ENCODE results near the gene SUSD6. TPM values are rescaled to one million over a fixed set of nuclear protein-coding genes. Genes with fewer than 3 reads are reported as not detected.
"Not testable (repeated sequence)": the region's sequence is repeated elsewhere in the genome, so short reads cannot be mapped to it uniquely, and the experiment has no call there.

SUSD6 gene
- total RNA-seq, 1 experiment from 2014 or later = 5.9 TPM

DNA sequence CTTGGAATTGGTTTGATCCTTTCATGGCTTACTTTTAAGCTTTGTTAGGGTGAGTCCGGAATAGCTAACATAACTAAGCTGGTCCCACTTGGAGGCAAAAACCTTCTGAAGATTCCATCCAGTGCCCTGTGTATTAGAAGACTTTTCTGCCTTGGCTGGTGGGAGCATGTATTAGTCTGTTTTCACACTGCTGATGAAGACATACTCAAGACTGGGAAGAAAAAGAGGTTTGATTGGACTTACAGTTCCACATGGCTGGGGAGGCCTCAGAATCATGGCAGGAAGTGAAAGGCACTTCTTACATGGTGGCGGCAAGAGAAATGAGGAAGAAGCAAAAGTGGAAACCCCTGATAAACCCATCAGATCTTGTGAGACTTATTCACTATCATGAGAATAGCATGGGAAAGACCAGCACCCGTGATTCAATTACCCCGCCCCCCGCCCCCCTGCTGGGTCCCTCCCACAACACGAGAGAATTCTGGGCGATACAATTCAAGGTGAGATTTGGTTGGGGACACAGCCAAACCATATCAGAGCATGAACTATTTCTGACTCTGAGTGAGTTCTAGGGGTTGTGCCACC lies 30.9 kb downstream of the SUSD6 start:
- DNase-seq, H3K4me1 ChIP-seq: not testable (repeated sequence)

DNA sequence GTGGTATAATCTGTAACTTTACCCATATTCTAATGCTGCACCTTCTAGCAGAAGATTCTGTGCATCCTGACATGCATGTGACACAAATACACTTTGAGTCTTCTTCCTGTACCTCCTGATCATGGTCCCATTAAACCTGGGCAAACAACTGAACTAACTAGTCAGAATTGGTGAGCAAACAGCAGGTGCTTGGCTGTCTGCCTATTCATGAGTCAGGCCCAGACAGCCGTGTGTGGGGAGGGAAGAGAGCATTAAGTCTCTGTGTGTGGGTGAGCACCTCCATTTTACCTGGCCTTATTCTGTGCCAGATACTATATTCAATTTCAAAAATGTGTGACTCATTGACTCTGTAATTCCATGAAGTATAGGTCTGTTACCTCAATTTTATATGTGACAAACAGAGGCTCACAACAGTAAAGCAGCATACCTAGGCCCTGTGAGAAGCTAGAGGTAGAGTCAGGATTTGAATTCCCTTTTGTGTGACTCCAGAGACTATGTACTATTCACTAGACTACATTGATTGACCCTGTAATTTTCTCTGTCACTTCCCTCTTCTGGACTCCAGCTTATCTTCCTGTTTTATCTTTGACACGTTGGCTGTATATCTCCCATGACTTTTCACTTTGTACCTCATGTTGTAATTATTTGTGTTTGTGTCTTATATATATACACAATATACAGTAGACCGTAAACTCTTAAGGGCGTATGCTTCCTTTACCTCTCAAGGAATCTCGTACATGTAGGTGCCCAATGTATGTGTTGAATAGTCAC lies 32.2 kb downstream of the SUSD6 start:
- peaks cover 6% of the 10 kb centered on the region; the same call in 1 of the 2 replicates for H3K9me3 ChIP-seq (replicated peaks)
- H3K36me3 ChIP-seq = no peaks in the 10 kb centered on the region
- no peak overlapping the region for H3K27ac ChIP-seq
- peak; percentile 48 to 72 for DNase-seq
- H3K4me1 ChIP-seq = peaks cover 6% of the 10 kb centered on the region
- no peak overlapping the region for H3K4me3 ChIP-seq
- no peaks in the 10 kb centered on the region for H3K27me3 ChIP-seq

More for the DNA sequence above, 30.9 kb downstream of the SUSD6 start:
- not testable (repeated sequence) for H3K36me3 ChIP-seq; H3K9me3 ChIP-seq (replicated peaks); H3K4me3 ChIP-seq; H3K27me3 ChIP-seq; H3K27ac ChIP-seq

DNA sequence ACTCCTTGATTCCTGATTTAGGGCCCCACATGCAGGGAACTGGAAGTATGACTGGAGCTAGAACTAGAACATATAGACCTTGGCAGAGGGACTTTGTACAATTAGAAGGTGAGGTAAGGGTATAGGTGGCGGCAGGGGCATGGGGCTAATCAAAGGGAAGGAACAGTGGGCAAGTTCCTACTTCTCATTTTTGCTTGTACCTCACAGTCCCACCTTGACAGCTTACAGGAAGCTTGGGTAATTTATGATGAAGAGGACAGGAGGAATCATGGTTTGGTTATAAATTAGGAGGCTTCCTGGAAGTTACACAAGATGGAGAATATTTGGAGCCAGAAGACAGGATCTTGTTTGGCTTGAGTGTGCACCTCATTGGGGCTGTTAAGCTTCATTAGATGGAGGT lies 33.4 kb downstream of the SUSD6 start:
- peaks cover 6% of the 10 kb centered on the region for H3K4me1 ChIP-seq
- no peak overlapping the region for H3K4me3 ChIP-seq
- no peak for DNase-seq
- H3K36me3 ChIP-seq = no peaks in the 10 kb centered on the region
- no peak overlapping the region for H3K27ac ChIP-seq
- H3K9me3 ChIP-seq (replicated peaks) = peaks cover 6% of the 10 kb centered on the region; the same call in 1 of the 2 replicates
- no peaks in the 10 kb centered on the region for H3K27me3 ChIP-seq

DNA sequence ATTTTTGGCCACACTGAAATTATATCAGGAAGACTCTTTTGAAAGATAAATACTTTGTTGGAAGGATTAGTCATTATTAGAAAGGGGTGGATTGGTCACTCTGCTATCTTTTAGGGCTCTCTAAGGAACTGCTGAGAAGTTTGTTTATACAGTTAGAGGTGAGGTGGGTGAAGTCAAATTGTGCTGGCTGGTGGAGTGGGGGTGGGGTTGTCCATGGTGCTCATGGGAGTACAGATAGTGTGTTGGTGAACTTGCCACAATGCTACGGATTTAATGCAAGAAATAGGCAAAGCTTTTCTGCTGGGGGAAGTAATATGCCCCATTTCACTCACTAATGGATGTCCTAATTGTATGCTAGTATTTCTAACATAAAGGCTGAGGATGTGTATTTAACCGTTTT lies 35.8 kb downstream of the SUSD6 start:
- no peak overlapping the region for H3K27ac ChIP-seq
- peaks cover 6% of the 10 kb centered on the region for H3K4me1 ChIP-seq
- H3K36me3 ChIP-seq = no peaks in the 10 kb centered on the region
- DNase-seq = no peak
- H3K4me3 ChIP-seq = no peak overlapping the region
- no peaks in the 10 kb centered on the region for H3K9me3 ChIP-seq (replicated peaks)
- H3K27me3 ChIP-seq = no peaks in the 10 kb centered on the region

DNA sequence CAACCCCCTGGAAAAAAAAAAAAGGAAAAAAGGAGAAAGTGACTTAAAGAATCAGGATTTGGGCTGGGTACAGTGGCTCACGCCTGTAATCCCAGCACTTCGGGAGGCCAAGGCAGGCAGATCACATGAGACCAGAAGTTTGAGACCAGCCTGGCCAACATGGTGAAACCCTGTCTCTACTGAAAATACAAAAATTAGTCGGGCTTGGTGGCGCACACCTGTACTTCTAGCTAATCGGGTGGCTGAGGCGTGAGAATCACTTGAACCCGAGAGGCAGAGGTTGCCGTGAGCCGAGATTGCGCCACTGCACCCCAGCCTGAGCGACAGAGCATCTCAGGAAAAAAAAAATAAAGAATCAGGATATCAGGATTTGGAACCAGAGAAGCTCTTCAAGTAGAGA lies 36.2 kb downstream of the SUSD6 start:
- not testable (repeated sequence) for H3K4me1 ChIP-seq; H3K4me3 ChIP-seq; H3K9me3 ChIP-seq (replicated peaks); H3K27ac ChIP-seq; DNase-seq; H3K27me3 ChIP-seq; H3K36me3 ChIP-seq

DNA sequence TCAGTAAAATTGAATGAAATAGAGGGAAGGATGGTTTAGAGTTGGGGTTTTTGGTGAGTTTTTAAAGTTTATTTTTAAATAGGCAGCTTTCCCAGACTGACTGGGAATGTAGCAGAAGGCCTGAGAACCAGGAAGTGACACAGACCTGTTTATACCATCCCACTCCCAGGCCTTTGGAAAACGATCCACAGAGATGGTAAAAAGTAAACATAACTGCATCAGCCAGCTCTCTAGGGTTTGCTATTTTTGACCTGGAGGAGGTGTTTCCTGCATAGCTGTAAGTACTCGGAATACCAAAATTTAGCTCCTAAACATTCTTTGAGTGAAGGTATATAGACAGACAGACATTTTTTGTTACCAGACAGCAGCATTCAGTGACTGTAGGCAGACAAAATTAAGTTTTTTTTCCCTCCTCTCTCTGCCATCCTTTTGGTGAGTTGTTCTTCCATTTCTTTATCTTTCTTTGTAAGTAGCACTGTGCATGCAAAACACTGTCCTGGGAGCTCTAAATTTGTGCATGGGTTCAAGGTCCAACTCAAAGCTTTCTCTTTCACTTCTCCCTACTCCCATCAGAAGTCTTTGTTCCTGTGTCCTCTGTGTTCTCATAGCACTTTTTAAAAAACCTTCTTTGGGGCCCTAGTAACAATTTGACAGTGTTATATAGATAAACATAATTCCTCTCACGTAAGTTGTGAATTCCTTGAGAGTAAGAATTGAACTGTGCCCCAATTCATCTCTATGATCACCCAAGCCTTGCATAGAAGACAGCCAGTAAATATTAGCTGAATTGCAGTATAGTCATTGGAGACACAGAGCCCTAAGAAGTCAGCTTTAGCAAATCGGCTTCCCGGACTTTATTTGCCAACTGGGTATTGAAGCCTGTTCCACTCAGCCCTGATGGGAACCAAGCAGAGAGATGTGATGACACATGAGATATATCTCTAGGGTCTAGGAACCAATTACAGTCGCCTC lies 37.4 kb downstream of the SUSD6 start:
- Histone ChIP-seq H3K36me3 (no peaks in the 10 kb centered on the region), H3K4me3 (no peak overlapping the region), H3K9me3 (replicated peaks) (no peaks in the 10 kb centered on the region), H3K27ac (no peak overlapping the region), H3K4me1 (peaks cover 5% of the 10 kb centered on the region; the same call in 1 of the 2 replicates), H3K27me3 (no peaks in the 10 kb centered on the region)
- peak in 1 of 2 experiments; percentile 26 for DNase-seq

DNA sequence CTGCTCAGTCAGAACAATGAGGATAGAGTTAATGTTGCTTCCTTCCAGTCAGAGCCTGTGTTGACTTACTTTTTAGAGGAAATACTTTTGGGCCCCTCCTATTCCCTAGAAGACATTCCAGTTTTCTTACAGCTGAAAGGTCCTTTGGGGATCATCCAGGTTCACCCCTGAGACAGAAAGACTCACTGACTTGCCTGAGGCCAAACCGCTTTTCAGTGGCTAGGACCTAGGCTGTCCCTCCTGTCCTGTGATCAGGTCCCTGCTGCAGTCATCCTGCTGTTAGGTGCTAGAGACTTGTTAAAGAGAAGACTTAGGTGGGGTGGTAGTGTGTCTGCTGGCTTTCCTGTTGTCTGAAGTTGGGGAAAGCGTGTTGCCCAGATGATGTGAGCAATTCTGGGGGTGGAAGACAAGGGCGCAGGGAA lies 39.6 kb downstream of the SUSD6 start:
- Histone ChIP-seq H3K4me1 (peaks cover 5% of the 10 kb centered on the region; the same call in 1 of the 2 replicates), H3K9me3 (replicated peaks) (no peaks in the 10 kb centered on the region), H3K36me3 (no peaks in the 10 kb centered on the region), H3K4me3 (no peak overlapping the region), H3K27me3 (no peaks in the 10 kb centered on the region), H3K27ac (no peak overlapping the region)
- DNase-seq = no peak

DNA sequence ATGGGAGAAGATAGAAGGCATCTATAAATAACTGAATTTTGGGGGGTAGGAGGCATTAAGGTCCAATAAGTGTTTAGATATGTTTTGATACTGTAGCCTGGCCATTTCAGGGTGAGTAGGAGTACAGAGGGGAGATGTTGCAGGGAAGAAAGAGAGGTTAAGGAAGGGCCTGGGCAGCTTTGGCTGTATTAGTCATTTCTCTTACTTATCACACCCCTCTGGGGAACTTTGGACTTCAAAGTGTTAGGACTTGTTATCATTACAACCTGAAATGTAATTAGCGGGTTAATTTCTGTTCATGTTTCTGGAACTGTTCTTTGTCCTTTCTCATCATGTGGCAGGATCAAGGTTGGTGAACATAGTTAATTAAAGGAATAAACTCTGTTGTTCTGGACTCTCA lies 40.3 kb downstream of the SUSD6 start:
- DNase-seq = no peak
- Histone ChIP-seq H3K36me3 (no peaks in the 10 kb centered on the region), H3K27me3 (no peaks in the 10 kb centered on the region), H3K9me3 (replicated peaks) (no peaks in the 10 kb centered on the region), H3K4me1 (peaks cover 5% of the 10 kb centered on the region; the same call in 1 of the 2 replicates), H3K4me3 (no peak overlapping the region), H3K27ac (no peak overlapping the region)

DNA sequence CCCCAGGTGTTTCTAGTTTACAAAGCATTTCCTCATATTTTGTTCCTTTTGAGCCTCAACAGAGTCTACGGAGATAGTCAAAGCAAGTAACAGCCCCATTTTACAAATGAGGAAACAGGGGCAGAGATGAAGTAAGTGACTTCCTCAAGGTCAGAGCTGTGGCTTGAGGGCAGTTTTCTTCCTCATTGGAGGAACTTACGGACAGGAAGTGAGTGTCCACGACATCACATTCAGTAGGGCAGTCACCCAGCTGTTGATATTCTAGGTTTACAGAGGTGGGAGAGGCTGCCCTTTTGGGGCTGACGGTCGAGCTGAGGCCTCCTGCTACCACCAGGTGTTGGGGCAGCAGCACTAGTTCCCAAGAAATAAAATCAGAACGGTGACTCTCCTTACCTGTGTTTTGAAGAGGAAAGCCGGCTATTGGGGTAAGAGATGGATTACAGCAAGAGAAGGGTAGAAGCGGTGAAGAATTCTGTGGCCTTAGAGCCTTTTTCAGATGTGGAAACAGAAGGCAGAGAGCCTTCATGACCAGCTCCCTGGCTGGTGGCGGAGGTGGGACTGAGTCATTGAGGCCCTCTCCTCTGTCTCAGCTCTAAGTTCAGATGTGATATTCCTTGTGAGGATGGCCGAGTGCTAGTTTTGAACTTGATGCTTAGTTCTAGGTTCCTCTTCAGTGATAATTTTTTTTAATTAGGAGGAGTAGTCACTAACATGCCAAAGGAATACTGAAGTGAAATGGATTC lies 41.7 kb downstream of the SUSD6 start:
- DNase-seq = peak in 1 of 2 experiments; percentile 21
- Histone ChIP-seq H3K27me3 (no peaks in the 10 kb centered on the region), H3K36me3 (no peaks in the 10 kb centered on the region), H3K9me3 (replicated peaks) (no peaks in the 10 kb centered on the region), H3K4me1 (peaks cover 5% of the 10 kb centered on the region; the same call in 1 of the 2 replicates), H3K27ac (no peak overlapping the region), H3K4me3 (no peak overlapping the region)

DNA sequence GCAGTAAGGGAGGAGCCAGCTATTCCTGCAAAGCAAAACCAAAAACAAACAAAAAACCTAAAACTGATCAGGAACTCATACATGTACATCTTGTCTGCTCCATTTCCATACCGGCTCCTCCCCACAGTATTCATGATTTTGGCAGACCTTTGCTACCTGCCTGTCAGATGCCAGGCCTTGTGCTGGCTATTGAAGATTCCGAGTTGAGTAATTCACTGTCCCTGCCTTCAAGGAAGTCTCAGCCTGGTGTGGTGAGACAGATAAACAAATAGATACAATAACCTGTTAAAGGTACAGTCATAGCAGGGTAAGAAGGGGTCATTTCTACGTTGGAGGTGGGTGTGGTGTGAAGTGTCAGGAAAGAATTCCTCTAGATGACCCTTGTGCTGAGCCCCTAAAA lies 42.7 kb downstream of the SUSD6 start:
- no peak for DNase-seq
- Histone ChIP-seq H3K36me3 (no peaks in the 10 kb centered on the region), H3K27me3 (no peaks in the 10 kb centered on the region), H3K4me1 (peaks cover 5% of the 10 kb centered on the region; the same call in 1 of the 2 replicates), H3K27ac (no peak overlapping the region), H3K4me3 (no peak overlapping the region), H3K9me3 (replicated peaks) (no peaks in the 10 kb centered on the region)

DNA sequence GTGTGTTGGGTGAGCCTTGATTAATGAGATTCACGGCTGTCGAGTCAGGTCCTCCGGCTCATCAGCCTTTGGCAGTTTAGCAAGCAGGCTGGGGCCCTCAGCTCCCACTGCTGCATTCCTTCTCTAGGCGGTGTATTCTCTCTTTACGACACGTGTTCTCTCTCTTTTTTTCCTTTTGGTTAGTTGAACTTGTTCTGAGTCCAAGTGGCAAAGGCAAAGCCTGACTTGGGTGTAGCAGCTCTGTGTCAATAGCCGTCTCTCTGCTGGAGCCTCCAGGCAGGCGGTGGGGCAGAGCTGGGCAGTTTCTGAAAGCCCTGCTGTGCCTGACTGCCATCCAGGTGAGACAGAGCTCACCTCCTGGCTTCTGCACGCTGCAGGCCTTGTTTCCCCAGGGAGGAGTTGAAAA lies 46.6 kb downstream of the SUSD6 start:
- Histone ChIP-seq H3K27ac (no peak overlapping the region), H3K27me3 (no peaks in the 10 kb centered on the region), H3K36me3 (no peaks in the 10 kb centered on the region), H3K4me3 (no peak overlapping the region), H3K9me3 (replicated peaks) (no peaks in the 10 kb centered on the region), H3K4me1 (peaks cover 2% of the 10 kb centered on the region; the same call in 1 of the 2 replicates)
- no peak for DNase-seq

DNA sequence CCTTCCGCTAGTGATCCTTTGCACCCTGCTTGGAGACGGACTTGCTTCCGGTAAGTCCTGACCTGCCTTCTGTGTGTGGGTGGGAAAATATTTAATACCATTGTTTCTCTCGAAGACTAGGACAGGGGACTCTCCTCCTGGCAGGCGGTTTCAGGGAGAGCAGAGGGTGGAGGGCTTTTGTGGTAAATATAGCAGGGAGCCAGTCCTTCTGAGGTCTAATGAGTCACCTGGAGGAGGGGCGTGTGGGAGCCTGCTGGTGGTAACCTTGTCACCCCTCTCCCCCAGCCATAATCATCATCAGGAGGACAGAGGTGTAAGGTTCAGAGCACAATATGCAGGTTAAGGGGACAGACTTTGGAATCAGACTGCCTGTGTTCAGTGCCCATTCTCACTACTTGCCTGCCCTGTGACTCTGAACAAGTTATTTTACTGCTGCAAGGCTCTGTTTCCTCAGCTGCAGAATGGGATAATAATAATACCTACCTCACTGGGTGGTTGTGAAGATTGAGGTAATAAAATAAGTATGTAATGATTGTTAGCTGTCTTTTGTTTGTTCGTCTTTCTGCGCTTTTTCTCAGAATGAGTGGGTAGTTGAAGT lies 47.4 kb downstream of the SUSD6 start:
- no peaks in the 10 kb centered on the region for H3K9me3 ChIP-seq (replicated peaks)
- no peak for DNase-seq
- no peak overlapping the region for H3K27ac ChIP-seq
- no peak overlapping the region for H3K4me3 ChIP-seq
- no peaks in the 10 kb centered on the region for H3K36me3 ChIP-seq
- H3K4me1 ChIP-seq = no peaks in the 10 kb centered on the region
- no peaks in the 10 kb centered on the region for H3K27me3 ChIP-seq

DNA sequence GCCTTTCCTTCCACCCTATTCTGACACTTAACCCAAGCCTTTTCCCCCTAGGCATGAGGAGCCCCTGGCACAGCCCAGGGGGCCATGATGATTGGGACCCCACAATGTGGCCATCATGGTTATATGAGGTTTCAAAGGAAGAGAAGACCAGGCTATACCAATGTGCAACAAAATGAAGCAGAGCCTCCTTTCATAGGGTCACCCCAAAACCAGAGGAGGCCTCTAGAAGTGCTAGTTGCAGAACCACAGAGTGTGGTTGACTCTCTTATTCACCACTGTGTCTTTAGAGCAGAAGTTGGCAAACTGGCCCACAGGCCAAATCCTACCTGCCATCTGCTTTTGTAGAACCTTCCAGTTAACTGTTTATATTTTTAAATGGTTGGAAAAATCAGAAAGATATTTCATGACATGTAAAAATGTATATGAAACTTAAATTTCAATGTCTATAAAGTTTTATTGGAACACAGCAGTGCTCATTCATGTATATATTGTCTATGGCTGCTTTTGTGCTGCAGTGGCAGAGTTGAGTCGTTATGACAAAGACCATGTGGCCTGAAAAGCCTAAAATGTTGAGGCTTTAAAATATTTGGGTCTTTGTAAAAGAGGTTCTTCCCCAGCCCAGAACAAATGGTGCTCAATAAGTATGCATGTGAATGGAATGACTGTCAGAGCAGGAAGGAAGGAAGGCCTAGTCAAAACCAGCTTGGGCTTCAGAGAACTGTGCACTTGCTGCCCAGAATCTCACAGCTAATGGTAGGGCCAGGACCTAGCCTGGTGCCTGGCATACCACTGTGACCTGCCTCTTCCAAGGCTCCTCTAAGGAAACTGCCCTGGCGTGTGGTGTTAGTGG lies 49.2 kb downstream of the SUSD6 start:
- no peak for DNase-seq
- H3K9me3 ChIP-seq (replicated peaks) = no peaks in the 10 kb centered on the region
- no peak overlapping the region for H3K27ac ChIP-seq
- no peaks in the 10 kb centered on the region for H3K4me1 ChIP-seq
- no peaks in the 10 kb centered on the region for H3K27me3 ChIP-seq
- H3K4me3 ChIP-seq = no peak overlapping the region
- H3K36me3 ChIP-seq = no peaks in the 10 kb centered on the region

All from SJCRH30 (cell line).